Large intestine (tissue), 1 donor: ENCODE measurements around the gene GOLGA1. TPM values are rescaled to one million over a fixed set of nuclear protein-coding genes. Genes with fewer than 3 reads are reported as not detected.

ENCODE experiments used
- polyA plus RNA-seq: library from polyadenylated mRNA; unstranded; fragments of 120-200 nt; gene quantifications from one replicate; pipeline ENCODE4 v1.2.1, GENCODE V29; 2013

Gene GOLGA1
- polyA plus RNA-seq, 1 donor, result 19.0 TPM

Other genes starting within 250 kb of the GOLGA1 start
- gene NR6A1, start 169.8 kb downstream of the GOLGA1 start, polyA plus RNA-seq, result 5.0 TPM
- 11.7 TPM for gene OLFML2A, start 163.9 kb downstream of the GOLGA1 start, polyA plus RNA-seq
- not detected for gene WDR38, start 87.6 kb downstream of the GOLGA1 start, polyA plus RNA-seq
- gene RPL35, start 79.1 kb downstream of the GOLGA1 start, polyA plus RNA-seq, result 1,710 TPM
- gene ARPC5L, start 79.0 kb downstream of the GOLGA1 start, polyA plus RNA-seq, result 44.4 TPM
- gene SCAI, start 202.4 kb upstream of the GOLGA1 start, polyA plus RNA-seq, result 6.9 TPM
- 28.7 TPM for gene PPP6C, start 248.7 kb upstream of the GOLGA1 start, polyA plus RNA-seq